HepG2 (cell line): ENCODE results near the gene XPO1. TPM values are rescaled to one million over a fixed set of nuclear protein-coding genes. Genes with fewer than 3 reads are reported as not detected.
A peak's percentile ranks its signal among the peaks of the same experiment; 100 is the strongest.

Experiments
- MAFK ChIP-seq, 2 experiments: IDR thresholded peaks in 1 of 2; conservative IDR thresholded peaks in 1 of 2; 2 replicates each; pipeline ENCODE4 v1.6.1; 2011; ENCODE audit warnings: improper control_type of control experiment in 2 of 2, low read length in 2 of 2
- NFYB ChIP-seq: sonication (generic); formaldehyde crosslinking; IDR thresholded peaks from 2 replicates; pipeline ENCODE4 v1.4.0; 2020; ENCODE audit warnings: missing genetic modification reagents
- RBM39 ChIP-seq: fragments of 200-400 bp; formaldehyde crosslinking; IDR thresholded peaks from one replicate; pipeline ENCODE4 v1.6.1; 2018; ENCODE audit warnings: antibody characterized with exemption, mild to moderate bottlenecking, low read depth, low read length; ENCODE audit not compliant: poor library complexity, severe bottlenecking
- XBP1 ChIP-seq: sonication (generic); formaldehyde crosslinking; IDR thresholded peaks from 2 replicates; pipeline ENCODE4 v1.5.0; 2020; ENCODE audit warnings: missing genetic modification reagents
- YEATS4 ChIP-seq: sonication (generic); formaldehyde crosslinking; IDR thresholded peaks from 2 replicates; pipeline ENCODE4 v1.4.0; 2020; ENCODE audit warnings: missing genetic modification reagents, borderline replicate concordance
- ZNF230 ChIP-seq: sonication (generic); formaldehyde crosslinking; IDR thresholded peaks from 2 replicates; pipeline ENCODE4 v1.4.0; 2020; ENCODE audit warnings: mild to moderate bottlenecking, missing genetic modification reagents
- ZNF546 ChIP-seq: sonication (generic); formaldehyde crosslinking; conservative IDR thresholded peaks from 2 replicates; pipeline ENCODE4 v1.8.1; 2023; ENCODE audit warnings: mild to moderate bottlenecking, missing genetic modification reagents
- polyA plus RNA-seq, 8 experiments: library from polyadenylated mRNA; depleted of rRNA in 3 of 8; stranded (reverse) in 7 of 8; unstranded in 1 of 8; fragments of >200 nt; fragmentation: Illumina TruSeq in 4 of 8; extraction: Trizol in 4 of 8; gene quantifications; 2 replicates each; pipeline versions ENCODE4 v1.2.1 to v1.2.3, GENCODE V29; 2011 to 2016; ENCODE audit warnings: low read depth in 4 of 8, missing spikeins in 1 of 8, mixed read lengths in 1 of 8; ENCODE audit not compliant: insufficient read depth in 1 of 8
- total RNA-seq, 5 experiments: library from RNA; depleted of rRNA; stranded (reverse); fragments of >200 nt; fragmentation: Illumina TruSeq; extraction: Trizol; gene quantifications; 2 replicates each; pipeline ENCODE4 v1.2.3, GENCODE V29; 2016; ENCODE audit warnings: low read depth in 1 of 5
- TF ChIP-seq, protein P1 (sequence below): sonication (generic); formaldehyde crosslinking; IDR thresholded peaks from one replicate; pipeline ENCODE4 v1.5.1; 2020; ENCODE audit warnings: mild to moderate bottlenecking, missing genetic modification reagents; ENCODE audit errors: not compliant biosample characterization
- TF ChIP-seq, protein P2 (sequence below): sonication (generic); formaldehyde crosslinking; IDR thresholded peaks from 2 replicates; pipeline ENCODE4 v1.4.0; 2020; ENCODE audit warnings: missing genetic modification reagents, borderline replicate concordance
- TF ChIP-seq, protein P3 (sequence below), 2 experiments: IDR thresholded peaks; 2 replicates each; pipeline ENCODE4 v1.6.1; 2011 to 2012; ENCODE audit warnings: low read length in 2 of 2, borderline replicate concordance in 1 of 2, low read depth in 1 of 2, mild to moderate bottlenecking in 1 of 2, moderate library complexity in 1 of 2

The XPO1 gene
- total and polyA plus RNA-seq, 2 of the 13 experiments (the other 11 are each of a cell fraction or from before 2014, with no cell fraction given) = 67.4 to 212 TPM

DNA sequence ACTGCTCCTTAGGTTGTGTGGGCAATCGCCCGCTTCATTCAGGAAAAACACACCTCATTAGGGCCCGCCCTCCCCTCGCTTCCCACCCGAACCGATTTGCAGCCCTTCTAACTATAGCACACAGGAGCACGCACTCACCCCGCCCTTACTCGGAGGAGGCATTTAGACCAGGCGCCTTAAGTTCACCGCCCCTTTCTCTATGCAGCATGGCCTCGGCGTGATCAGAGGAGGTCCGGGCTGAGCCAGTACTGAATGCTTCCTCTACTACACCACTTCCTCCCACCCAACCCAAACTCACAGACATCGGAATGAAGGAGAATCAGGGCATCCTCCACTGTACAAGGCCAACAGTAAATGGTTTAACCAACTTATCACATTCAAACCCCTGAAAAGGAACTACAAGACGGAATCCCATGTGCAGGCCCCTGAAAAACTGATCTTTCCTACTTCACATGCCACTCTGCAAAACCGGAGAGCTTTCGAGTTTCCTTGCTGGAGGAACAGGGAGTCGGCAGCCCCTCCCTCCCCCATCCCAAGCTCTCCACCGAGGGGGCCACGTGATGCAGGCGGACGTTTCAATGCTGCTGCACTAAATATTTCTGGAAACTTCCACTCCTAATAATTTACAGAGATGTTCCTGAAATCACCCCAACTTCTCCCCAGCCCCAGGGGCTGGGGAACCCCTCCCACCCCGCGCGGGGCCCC is 1.4 kb downstream of the XPO1 start (continued):
- TF ChIP-seq, protein P1, sequence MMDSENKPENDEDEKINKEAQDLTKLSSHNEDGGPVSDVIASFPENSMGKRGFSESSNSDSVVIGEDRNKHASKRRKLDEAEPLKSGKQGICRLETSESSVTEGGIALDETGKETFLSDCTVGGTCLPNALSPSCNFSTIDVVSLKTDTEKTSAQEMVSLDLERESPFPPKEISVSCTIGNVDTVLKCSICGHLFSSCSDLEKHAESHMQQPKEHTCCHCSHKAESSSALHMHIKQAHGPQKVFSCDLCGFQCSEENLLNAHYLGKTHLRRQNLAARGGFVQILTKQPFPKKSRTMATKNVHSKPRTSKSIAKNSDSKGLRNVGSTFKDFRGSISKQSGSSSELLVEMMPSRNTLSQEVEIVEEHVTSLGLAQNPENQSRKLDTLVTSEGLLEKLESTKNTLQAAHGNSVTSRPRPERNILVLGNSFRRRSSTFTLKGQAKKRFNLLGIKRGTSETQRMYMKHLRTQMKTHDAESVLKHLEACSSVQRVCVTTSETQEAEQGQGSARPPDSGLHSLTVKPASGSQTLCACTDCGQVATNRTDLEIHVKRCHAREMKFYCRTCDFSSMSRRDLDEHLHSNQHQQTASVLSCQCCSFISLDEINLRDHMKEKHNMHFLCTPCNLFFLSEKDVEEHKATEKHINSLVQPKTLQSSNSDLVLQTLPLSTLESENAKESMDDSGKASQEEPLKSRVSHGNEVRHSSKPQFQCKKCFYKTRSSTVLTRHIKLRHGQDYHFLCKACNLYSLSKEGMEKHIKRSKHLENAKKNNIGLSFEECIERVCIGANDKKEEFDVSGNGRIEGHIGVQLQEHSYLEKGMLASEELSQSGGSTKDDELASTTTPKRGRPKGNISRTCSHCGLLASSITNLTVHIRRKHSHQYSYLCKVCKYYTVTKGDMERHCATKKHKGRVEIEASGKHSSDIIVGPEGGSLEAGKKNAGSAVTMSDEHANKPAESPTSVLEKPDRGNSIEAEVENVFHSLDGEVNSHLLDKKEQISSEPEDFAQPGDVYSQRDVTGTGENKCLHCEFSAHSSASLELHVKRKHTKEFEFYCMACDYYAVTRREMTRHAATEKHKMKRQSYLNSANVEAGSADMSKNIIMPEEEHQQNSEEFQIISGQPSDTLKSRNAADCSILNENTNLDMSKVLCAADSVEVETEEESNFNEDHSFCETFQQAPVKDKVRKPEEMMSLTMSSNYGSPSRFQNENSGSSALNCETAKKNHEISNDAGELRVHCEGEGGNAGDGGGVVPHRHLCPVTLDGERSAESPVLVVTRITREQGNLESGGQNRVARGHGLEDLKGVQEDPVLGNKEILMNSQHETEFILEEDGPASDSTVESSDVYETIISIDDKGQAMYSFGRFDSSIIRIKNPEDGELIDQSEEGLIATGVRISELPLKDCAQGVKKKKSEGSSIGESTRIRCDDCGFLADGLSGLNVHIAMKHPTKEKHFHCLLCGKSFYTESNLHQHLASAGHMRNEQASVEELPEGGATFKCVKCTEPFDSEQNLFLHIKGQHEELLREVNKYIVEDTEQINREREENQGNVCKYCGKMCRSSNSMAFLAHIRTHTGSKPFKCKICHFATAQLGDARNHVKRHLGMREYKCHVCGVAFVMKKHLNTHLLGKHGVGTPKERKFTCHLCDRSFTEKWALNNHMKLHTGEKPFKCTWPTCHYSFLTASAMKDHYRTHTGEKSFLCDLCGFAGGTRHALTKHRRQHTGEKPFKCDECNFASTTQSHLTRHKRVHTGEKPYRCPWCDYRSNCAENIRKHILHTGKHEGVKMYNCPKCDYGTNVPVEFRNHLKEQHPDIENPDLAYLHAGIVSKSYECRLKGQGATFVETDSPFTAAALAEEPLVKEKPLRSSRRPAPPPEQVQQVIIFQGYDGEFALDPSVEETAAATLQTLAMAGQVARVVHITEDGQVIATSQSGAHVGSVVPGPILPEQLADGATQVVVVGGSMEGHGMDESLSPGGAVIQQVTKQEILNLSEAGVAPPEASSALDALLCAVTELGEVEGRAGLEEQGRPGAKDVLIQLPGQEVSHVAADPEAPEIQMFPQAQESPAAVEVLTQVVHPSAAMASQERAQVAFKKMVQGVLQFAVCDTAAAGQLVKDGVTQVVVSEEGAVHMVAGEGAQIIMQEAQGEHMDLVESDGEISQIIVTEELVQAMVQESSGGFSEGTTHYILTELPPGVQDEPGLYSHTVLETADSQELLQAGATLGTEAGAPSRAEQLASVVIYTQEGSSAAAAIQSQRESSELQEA (CRISPR knock-in tag) = peak; percentile 39
- TF ChIP-seq ZNF546 (CRISPR knock-in tag) (peak; percentile 60; the same call in 1 of the 2 replicates), MAFK (conservative IDR thresholded peaks at IDR 0.05 in 1 of 2, IDR thresholded peaks at IDR 0.05 in 1 of 2; ENCODE audit: low read length in 2 of 2) (no peak), NFYB (CRISPR knock-in tag) (no peak; the same call in 1 of the 2 replicates), YEATS4 (CRISPR knock-in tag) (peak; percentile 82), RBM39 (no peak), ZNF230 (CRISPR knock-in tag) (peak; percentile 92; the same call in 1 of the 2 replicates), XBP1 (CRISPR knock-in tag) (no peak)
- TF ChIP-seq, protein P2, sequence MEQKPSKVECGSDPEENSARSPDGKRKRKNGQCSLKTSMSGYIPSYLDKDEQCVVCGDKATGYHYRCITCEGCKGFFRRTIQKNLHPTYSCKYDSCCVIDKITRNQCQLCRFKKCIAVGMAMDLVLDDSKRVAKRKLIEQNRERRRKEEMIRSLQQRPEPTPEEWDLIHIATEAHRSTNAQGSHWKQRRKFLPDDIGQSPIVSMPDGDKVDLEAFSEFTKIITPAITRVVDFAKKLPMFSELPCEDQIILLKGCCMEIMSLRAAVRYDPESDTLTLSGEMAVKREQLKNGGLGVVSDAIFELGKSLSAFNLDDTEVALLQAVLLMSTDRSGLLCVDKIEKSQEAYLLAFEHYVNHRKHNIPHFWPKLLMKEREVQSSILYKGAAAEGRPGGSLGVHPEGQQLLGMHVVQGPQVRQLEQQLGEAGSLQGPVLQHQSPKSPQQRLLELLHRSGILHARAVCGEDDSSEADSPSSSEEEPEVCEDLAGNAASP (CRISPR knock-in tag) = 0 out of 2 replicates have a peak, but pooled peaks have one; percentile 16
- TF ChIP-seq, protein P3, sequence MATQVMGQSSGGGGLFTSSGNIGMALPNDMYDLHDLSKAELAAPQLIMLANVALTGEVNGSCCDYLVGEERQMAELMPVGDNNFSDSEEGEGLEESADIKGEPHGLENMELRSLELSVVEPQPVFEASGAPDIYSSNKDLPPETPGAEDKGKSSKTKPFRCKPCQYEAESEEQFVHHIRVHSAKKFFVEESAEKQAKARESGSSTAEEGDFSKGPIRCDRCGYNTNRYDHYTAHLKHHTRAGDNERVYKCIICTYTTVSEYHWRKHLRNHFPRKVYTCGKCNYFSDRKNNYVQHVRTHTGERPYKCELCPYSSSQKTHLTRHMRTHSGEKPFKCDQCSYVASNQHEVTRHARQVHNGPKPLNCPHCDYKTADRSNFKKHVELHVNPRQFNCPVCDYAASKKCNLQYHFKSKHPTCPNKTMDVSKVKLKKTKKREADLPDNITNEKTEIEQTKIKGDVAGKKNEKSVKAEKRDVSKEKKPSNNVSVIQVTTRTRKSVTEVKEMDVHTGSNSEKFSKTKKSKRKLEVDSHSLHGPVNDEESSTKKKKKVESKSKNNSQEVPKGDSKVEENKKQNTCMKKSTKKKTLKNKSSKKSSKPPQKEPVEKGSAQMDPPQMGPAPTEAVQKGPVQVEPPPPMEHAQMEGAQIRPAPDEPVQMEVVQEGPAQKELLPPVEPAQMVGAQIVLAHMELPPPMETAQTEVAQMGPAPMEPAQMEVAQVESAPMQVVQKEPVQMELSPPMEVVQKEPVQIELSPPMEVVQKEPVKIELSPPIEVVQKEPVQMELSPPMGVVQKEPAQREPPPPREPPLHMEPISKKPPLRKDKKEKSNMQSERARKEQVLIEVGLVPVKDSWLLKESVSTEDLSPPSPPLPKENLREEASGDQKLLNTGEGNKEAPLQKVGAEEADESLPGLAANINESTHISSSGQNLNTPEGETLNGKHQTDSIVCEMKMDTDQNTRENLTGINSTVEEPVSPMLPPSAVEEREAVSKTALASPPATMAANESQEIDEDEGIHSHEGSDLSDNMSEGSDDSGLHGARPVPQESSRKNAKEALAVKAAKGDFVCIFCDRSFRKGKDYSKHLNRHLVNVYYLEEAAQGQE (IDR thresholded peaks at IDR 0.05; ENCODE audit: borderline replicate concordance in 1 of 2, low read depth in 1 of 2, low read length in 2 of 2) = peak in 1 of 2 experiments; percentile 60; a peak in 1 of 4 replicates
